Measurements from ENCODE around the gene DYSF. TPM values are rescaled to one million over a fixed set of nuclear protein-coding genes. Genes with fewer than 3 reads are reported as not detected.
A peak's percentile ranks its signal among the peaks of the same experiment; 100 is the strongest.

Gene DYSF
- total RNA-seq, 4 donors from 2014 or later: 2.8 to 14.9 (median 4.0) TPM

- no peak overlapping the region for H3K27ac ChIP-seq
- peaks cover 0 to 8% (median 0%) of the 10 kb centered on the region in 4 donors for H3K4me1 ChIP-seq
- H3K27me3 ChIP-seq: no peaks in the 10 kb centered on the region
- DNase-seq: peak in 2 of 3 donors; percentile 21 to 35
- no peak for TF ChIP-seq POLR2A (IDR thresholded peaks at IDR 0.05)
- TF ChIP-seq CTCF (IDR thresholded peaks at IDR 0.05): no peak
- no peak overlapping the region for H3K4me3 ChIP-seq
- H3K9me3 ChIP-seq: no peaks in the 10 kb centered on the region
- no peaks in the 10 kb centered on the region for H3K36me3 ChIP-seq
These were observed 158.6 kb downstream of the DYSF start for GRCh38 chr2:71611781-71612527.

- TF ChIP-seq CTCF (IDR thresholded peaks at IDR 0.05): no peak
- TF ChIP-seq POLR2A (IDR thresholded peaks at IDR 0.05): no peak
These were observed 159.4 kb downstream of the DYSF start for GRCh38 chr2:71612581-71613402.

GRCh38 chr2:71613403-71613952, 160.1 kb downstream of the DYSF start:
- Histone ChIP-seq H3K9me3 (no peaks in the 10 kb centered on the region), H3K4me3 (no peak overlapping the region), H3K27me3 (no peaks in the 10 kb centered on the region), H3K27ac (no peak overlapping the region), H3K4me1 (peaks cover 0 to 8% (median 0%) of the 10 kb centered on the region in 4 donors), H3K36me3 (no peaks in the 10 kb centered on the region)
- TF ChIP-seq POLR2A (IDR thresholded peaks at IDR 0.05): no peak
- TF ChIP-seq CTCF (IDR thresholded peaks at IDR 0.05): no peak
- peak in 1 of 3 donors; percentile 12 for DNase-seq

More at GRCh38 chr2:71612581-71613402, 159.4 kb downstream of the DYSF start:
- no peaks in the 10 kb centered on the region for H3K27me3 ChIP-seq
- peak in 1 of 3 donors; percentile 24 for DNase-seq
- H3K36me3 ChIP-seq: no peaks in the 10 kb centered on the region
- H3K4me1 ChIP-seq: peaks cover 0 to 8% (median 0%) of the 10 kb centered on the region in 4 donors
- H3K9me3 ChIP-seq: no peaks in the 10 kb centered on the region
- no peak overlapping the region for H3K4me3 ChIP-seq
- no peak overlapping the region for H3K27ac ChIP-seq

- H3K27ac ChIP-seq: peak overlapping the region in 3 of 4 donors; percentile 17 to 52 (median 38)
- no peaks in the 10 kb centered on the region for H3K27me3 ChIP-seq
- DNase-seq: peak in 2 of 3 donors; percentile 20 to 28
- no peaks in the 10 kb centered on the region for H3K36me3 ChIP-seq
- TF ChIP-seq CTCF (IDR thresholded peaks at IDR 0.05) (no peak), POLR2A (IDR thresholded peaks at IDR 0.05) (no peak)
- H3K9me3 ChIP-seq: no peaks in the 10 kb centered on the region
- no peak overlapping the region for H3K4me3 ChIP-seq
- H3K4me1 ChIP-seq: peaks cover 0 to 8% (median 0%) of the 10 kb centered on the region in 4 donors
These were observed 160.9 kb downstream of the DYSF start for GRCh38 chr2:71613953-71614925.

All from Peyer's patch (tissue), 4 donors.